ENCODE data around the gene EPS8L1. TPM values are rescaled to one million over a fixed set of nuclear protein-coding genes. Genes with fewer than 3 reads are reported as not detected.
"Not testable (repeated sequence)": the region's sequence is repeated elsewhere in the genome, so short reads cannot be mapped to it uniquely, and the experiment has no call there.

Gene EPS8L1
- total RNA-seq, 3 donors from 2014 or later (not counting 1 experiment from before 2014, with no cell fraction given), result 8.8 to 15.7 (median 10.0) TPM

GRCh38 chr19:55101261-55101660, 25.6 kb downstream of the EPS8L1 start:
- TF ChIP-seq CTCF (IDR thresholded peaks at IDR 0.05), result no peak
- intact Hi-C loops (cut with micrococcal nuclease), result no loop called here
- Mint-ChIP-seq H3K4me1 (peaks cover 0 to 10% of the 10 kb centered on the region in 2 donors), H3K36me3 (no peaks in the 10 kb centered on the region), H3K9me3 (no peaks in the 10 kb centered on the region), H3K4me3 (no peak overlapping the region), H3K27ac (no peak overlapping the region), H3K27me3 (ENCODE audit: low read depth in 2 of 2) (no peaks in the 10 kb centered on the region)
- H3K36me3 ChIP-seq (ENCODE audit: control insufficient read depth, insufficient read depth, low read length), result peaks cover 37% of the 10 kb centered on the region
- no peak overlapping the region for H3K27ac ChIP-seq (ENCODE audit: low read length)
- ATAC-seq, result no peak
- H3K4me1 ChIP-seq (ENCODE audit: control insufficient read depth, insufficient read depth, low read length), result no peaks in the 10 kb centered on the region
- H3K9me3 ChIP-seq (ENCODE audit: control insufficient read depth, insufficient read depth, low read length), result peaks cover 3% of the 10 kb centered on the region
- 88% methylated on average over 10 of the region's 10 CpGs for WGBS (ENCODE audit: insufficient coverage)
- no peaks in the 10 kb centered on the region for H3K27me3 ChIP-seq (ENCODE audit: control insufficient read depth, insufficient read depth, low read length)
- H3K4me3 ChIP-seq (ENCODE audit: low read length), result no peak overlapping the region
- DNase-seq, result no peak

- intact Hi-C loops (cut with micrococcal nuclease), result no loop called here
- ATAC-seq (no peak), DNase-seq (no peak)
- 96% methylated on average over 9 of the region's 9 CpGs for WGBS (ENCODE audit: insufficient coverage)
- no peaks in the 10 kb centered on the region for H3K4me1 ChIP-seq (ENCODE audit: control insufficient read depth, insufficient read depth, low read length)
- H3K4me3 ChIP-seq (ENCODE audit: low read length), result no peak overlapping the region
- no peaks in the 10 kb centered on the region for H3K27me3 Mint-ChIP-seq (ENCODE audit: low read depth in 2 of 2)
- H3K36me3 ChIP-seq (ENCODE audit: control insufficient read depth, insufficient read depth, low read length), result peaks cover 33% of the 10 kb centered on the region
- no peaks in the 10 kb centered on the region for H3K27me3 ChIP-seq (ENCODE audit: control insufficient read depth, insufficient read depth, low read length)
- H3K27ac ChIP-seq (ENCODE audit: low read length), result no peak overlapping the region
- H3K4me3 Mint-ChIP-seq, result no peak overlapping the region
- H3K27ac Mint-ChIP-seq, result no peak overlapping the region
- H3K9me3 ChIP-seq (ENCODE audit: control insufficient read depth, insufficient read depth, low read length), result peaks cover 3% of the 10 kb centered on the region
- H3K4me1 Mint-ChIP-seq, result peaks cover 5 to 7% of the 10 kb centered on the region in 2 donors
- no peaks in the 10 kb centered on the region for H3K36me3 Mint-ChIP-seq
- TF ChIP-seq CTCF (IDR thresholded peaks at IDR 0.05), result no peak
- no peaks in the 10 kb centered on the region for H3K9me3 Mint-ChIP-seq
Observed at GRCh38 chr19:55103190-55103589, 27.5 kb downstream of the EPS8L1 start.

GRCh38 chr19:55105237-55105636, 29.6 kb downstream of the EPS8L1 start:
- no peak for TF ChIP-seq CTCF (IDR thresholded peaks at IDR 0.05)
- no peaks in the 10 kb centered on the region for H3K36me3 Mint-ChIP-seq
- peaks cover 24% of the 10 kb centered on the region for H3K36me3 ChIP-seq (ENCODE audit: control insufficient read depth, insufficient read depth, low read length)
- intact Hi-C loops (cut with micrococcal nuclease), result no loop called here
- no peaks in the 10 kb centered on the region for H3K9me3 Mint-ChIP-seq
- no peak overlapping the region for H3K4me3 Mint-ChIP-seq
- DNase-seq, result no peak
- no peaks in the 10 kb centered on the region for H3K4me1 ChIP-seq (ENCODE audit: control insufficient read depth, insufficient read depth, low read length)
- no peaks in the 10 kb centered on the region for H3K27me3 Mint-ChIP-seq (ENCODE audit: low read depth in 2 of 2)
- H3K9me3 ChIP-seq (ENCODE audit: control insufficient read depth, insufficient read depth, low read length), result peaks cover 3% of the 10 kb centered on the region
- no peak overlapping the region for H3K27ac ChIP-seq (ENCODE audit: low read length)
- no peak overlapping the region for H3K27ac Mint-ChIP-seq
- peaks cover 5 to 10% of the 10 kb centered on the region in 2 donors for H3K4me1 Mint-ChIP-seq
- no peak for ATAC-seq
- 75% methylated on average over 2 of the region's 2 CpGs for WGBS (ENCODE audit: insufficient coverage)
- no peaks in the 10 kb centered on the region for H3K27me3 ChIP-seq (ENCODE audit: control insufficient read depth, insufficient read depth, low read length)
- no peak overlapping the region for H3K4me3 ChIP-seq (ENCODE audit: low read length)

GRCh38 chr19:55106591-55106990, 30.9 kb downstream of the EPS8L1 start:
- Mint-ChIP-seq H3K27ac (peak overlapping the region in 1 of 2 donors; percentile 16), H3K36me3 (no peaks in the 10 kb centered on the region), H3K4me3 (no peak overlapping the region), H3K27me3 (ENCODE audit: low read depth in 2 of 2) (no peaks in the 10 kb centered on the region), H3K4me1 (peaks cover 11 to 15% of the 10 kb centered on the region in 2 donors), H3K9me3 (no peaks in the 10 kb centered on the region)
- DNase-seq (no peak), ATAC-seq (no peak)
- Histone ChIP-seq H3K27ac (ENCODE audit: low read length) (no peak overlapping the region), H3K9me3 (ENCODE audit: control insufficient read depth, insufficient read depth, low read length) (peaks cover 3% of the 10 kb centered on the region), H3K4me3 (ENCODE audit: low read length) (no peak overlapping the region), H3K27me3 (ENCODE audit: control insufficient read depth, insufficient read depth, low read length) (no peaks in the 10 kb centered on the region), H3K4me1 (ENCODE audit: control insufficient read depth, insufficient read depth, low read length) (no peaks in the 10 kb centered on the region), H3K36me3 (ENCODE audit: control insufficient read depth, insufficient read depth, low read length) (peaks cover 19% of the 10 kb centered on the region)
- 97% methylated on average over 6 of the region's 6 CpGs for WGBS (ENCODE audit: insufficient coverage)
- intact Hi-C loops (cut with micrococcal nuclease), result no loop called here
- no peak for TF ChIP-seq CTCF (IDR thresholded peaks at IDR 0.05)

GRCh38 chr19:55107252-55107651, 31.6 kb downstream of the EPS8L1 start:
- 100% methylated on average over 3 of the region's 3 CpGs for WGBS (ENCODE audit: insufficient coverage)
- not testable (repeated sequence) for ATAC-seq, DNase-seq

More at GRCh38 chr19:55107252-55107651, 31.6 kb downstream of the EPS8L1 start:
- H3K4me1 ChIP-seq (ENCODE audit: control insufficient read depth, insufficient read depth, low read length); H3K27ac ChIP-seq (ENCODE audit: low read length); H3K9me3 Mint-ChIP-seq; intact Hi-C loops (cut with micrococcal nuclease); H3K4me3 Mint-ChIP-seq; H3K27ac Mint-ChIP-seq; H3K9me3 ChIP-seq (ENCODE audit: control insufficient read depth, insufficient read depth, low read length); H3K27me3 ChIP-seq (ENCODE audit: control insufficient read depth, insufficient read depth, low read length); H3K27me3 Mint-ChIP-seq (ENCODE audit: low read depth in 2 of 2); H3K4me3 ChIP-seq (ENCODE audit: low read length); H3K36me3 Mint-ChIP-seq: not testable (repeated sequence)
- H3K36me3 ChIP-seq (ENCODE audit: control insufficient read depth, insufficient read depth, low read length), result peaks cover 21% of the 10 kb centered on the region
- H3K4me1 Mint-ChIP-seq, result peaks cover 11 to 15% of the 10 kb centered on the region in 2 donors

All from natural killer cell (primary cell).